GM23338 (cell line): ENCODE data around the gene GPR162. TPM values are rescaled to one million over a fixed set of nuclear protein-coding genes. Genes with fewer than 3 reads are reported as not detected.

Source experiments
- ATAC-seq: fragments of 200-7000 bp; cut with Tn5 transposase; 3 replicates; pipeline ENCODE4 v1.9.1; 2020
- DNase-seq: peaks from one replicate; pipeline ENCODE4 v3.0.0-alpha.2; 2015; ENCODE audit warnings: low spot score
- H2AFZ ChIP-seq: fragments of 200-600 bp; sonication (generic); 2 replicates; pipeline ENCODE4 v1.8.0; 2016; ENCODE audit warnings: antibody characterized with exemption, mild to moderate bottlenecking, moderate library complexity
- H3F3A ChIP-seq: fragments of 200-600 bp; sonication (generic); replicated peaks from 2 replicates; pipeline ENCODE4 v1.8.0; 2017; ENCODE audit warnings: antibody characterized with exemption, mixed run types, low read depth
- H3K27ac ChIP-seq: fragments of 200-600 bp; sonication (generic); 2 replicates; pipeline ENCODE4 v1.6.1; 2016; ENCODE audit warnings: low read depth
- H3K27me3 ChIP-seq: fragments of 200-600 bp; sonication (generic); 2 replicates; pipeline ENCODE4 v1.8.0; 2016; ENCODE audit warnings: mild to moderate bottlenecking, mixed run types, moderate library complexity; ENCODE audit not compliant: insufficient read depth
- H3K36me3 ChIP-seq: fragments of 200-600 bp; sonication (generic); 2 replicates; pipeline ENCODE4 v1.8.0; 2016; ENCODE audit warnings: mild to moderate bottlenecking; ENCODE audit not compliant: insufficient read depth
- H3K4me1 ChIP-seq: fragments of 200-600 bp; sonication (generic); 2 replicates; pipeline ENCODE4 v1.8.0; 2016; ENCODE audit warnings: mild to moderate bottlenecking, moderate library complexity; ENCODE audit not compliant: insufficient read depth
- H3K4me2 ChIP-seq: fragments of 200-600 bp; sonication (generic); 2 replicates; pipeline ENCODE4 v1.7.1; 2017; ENCODE audit warnings: mixed run types
- H3K4me3 ChIP-seq: fragments of 200-600 bp; sonication (generic); 2 replicates; pipeline ENCODE4 v1.6.1; 2016; ENCODE audit warnings: mixed run types
- H3K79me2 ChIP-seq: fragments of 200-600 bp; sonication (generic); replicated peaks from 2 replicates; pipeline ENCODE4 v1.8.0; 2017; ENCODE audit warnings: mild to moderate bottlenecking; ENCODE audit not compliant: insufficient read depth
- H3K9me2 ChIP-seq: fragments of 200-600 bp; sonication (generic); 2 replicates; pipeline ENCODE4 v1.8.0; 2017; ENCODE audit not compliant: insufficient read depth
- H4K20me1 ChIP-seq: fragments of 200-600 bp; sonication (generic); replicated peaks from 2 replicates; pipeline ENCODE4 v1.8.0; 2017; ENCODE audit warnings: mild to moderate bottlenecking; ENCODE audit not compliant: insufficient read depth
- H3K27ac Mint-ChIP-seq: 2 replicates; pipeline ENCODE4 v1.8.0; 2020; ENCODE audit warnings: inconsistent platforms, mild to moderate bottlenecking, moderate library complexity, mixed read lengths
- H3K27me3 Mint-ChIP-seq: 3 replicates; pipeline ENCODE4 v1.8.0; 2022; ENCODE audit warnings: low read depth, mild to moderate bottlenecking, moderate library complexity, mixed read lengths, inconsistent platforms; ENCODE audit not compliant: insufficient read depth, poor library complexity
- H3K36me3 Mint-ChIP-seq: 3 replicates; pipeline ENCODE4 v1.8.0; 2021; ENCODE audit warnings: low read depth, mild to moderate bottlenecking, inconsistent platforms, moderate library complexity, mixed read lengths
- H3K4me1 Mint-ChIP-seq: 3 replicates; pipeline ENCODE4 v1.8.0; 2020; ENCODE audit warnings: mild to moderate bottlenecking, inconsistent platforms, mixed read lengths
- H3K4me3 Mint-ChIP-seq: 3 replicates; pipeline ENCODE4 v1.8.0; 2021; ENCODE audit warnings: moderate library complexity, mild to moderate bottlenecking, inconsistent platforms, mixed read lengths
- H3K9me3 Mint-ChIP-seq: 3 replicates; pipeline ENCODE4 v1.8.0; 2020; ENCODE audit warnings: moderate library complexity, mild to moderate bottlenecking, inconsistent platforms, mixed read lengths
- EZH2 ChIP-seq: fragments of 200-600 bp; sonication (generic); IDR thresholded peaks from one replicate; pipeline ENCODE4 v1.8.0; 2017; ENCODE audit warnings: antibody characterized with exemption, mild to moderate bottlenecking, low read depth; ENCODE audit not compliant: unreplicated experiment
- NANOG ChIP-seq: IDR thresholded peaks from 2 replicates; pipeline ENCODE4 v1.6.1; 2016; ENCODE audit warnings: antibody characterized with exemption, borderline replicate concordance
- POLR2AphosphoS5 ChIP-seq: IDR thresholded peaks from 2 replicates; pipeline ENCODE4 v1.6.1; 2016; ENCODE audit warnings: antibody characterized with exemption, low read depth
- REST ChIP-seq: IDR thresholded peaks from one replicate; pipeline ENCODE4 v1.6.1; 2018; ENCODE audit warnings: antibody characterized with exemption; ENCODE audit not compliant: unreplicated experiment
- ZNF331 ChIP-seq: fragments of 250-450 bp; sonication (Bioruptor Pico); IDR thresholded peaks from 2 replicates; pipeline ENCODE4 v1.5.0; 2020; ENCODE audit warnings: low read depth, mild to moderate bottlenecking, moderate library complexity
- ZNF462 ChIP-seq: fragments of 250-450 bp; sonication (Bioruptor Pico); IDR thresholded peaks from 2 replicates; pipeline ENCODE4 v1.5.0; 2020; ENCODE audit warnings: mild to moderate bottlenecking, moderate library complexity
- polyA plus RNA-seq: library from polyadenylated mRNA; unstranded; fragments of >200 nt; fragmentation: Nextera tagmentation; extraction: Ambion mirVana; gene quantifications from 2 replicates; pipeline ENCODE4 v1.2.1, GENCODE V29; 2016
- total RNA-seq: library from RNA; depleted of rRNA; stranded (reverse); fragments of >200 nt; shearing (Covaris generic); gene quantifications from 2 replicates; pipeline ENCODE4 v1.2.3, GENCODE V29; 2014
- TF ChIP-seq, protein P1 (sequence below), 2 experiments: fragments of 200-600 bp in 1 of 2; sonication (generic) in 1 of 2; conservative IDR thresholded peaks; 2 replicates each; pipeline versions ENCODE4 v1.5.1 to v1.6.1; 2016 to 2017; ENCODE audit warnings: antibody characterized with exemption in 2 of 2, low read depth in 2 of 2, mild to moderate bottlenecking in 2 of 2, moderate library complexity in 1 of 2

GPR162 gene
- total and polyA plus RNA-seq, 2 experiments from 2014 or later = 4.7 to 5.0 TPM

GRCh38 chr12:6850796-6851152 is 29.2 kb downstream of the GPR162 start (continued):
- no peak for TF ChIP-seq ZNF462 (CRISPR knock-in tag)
- no peak for TF ChIP-seq ZNF331 (CRISPR knock-in tag)

DNA sequence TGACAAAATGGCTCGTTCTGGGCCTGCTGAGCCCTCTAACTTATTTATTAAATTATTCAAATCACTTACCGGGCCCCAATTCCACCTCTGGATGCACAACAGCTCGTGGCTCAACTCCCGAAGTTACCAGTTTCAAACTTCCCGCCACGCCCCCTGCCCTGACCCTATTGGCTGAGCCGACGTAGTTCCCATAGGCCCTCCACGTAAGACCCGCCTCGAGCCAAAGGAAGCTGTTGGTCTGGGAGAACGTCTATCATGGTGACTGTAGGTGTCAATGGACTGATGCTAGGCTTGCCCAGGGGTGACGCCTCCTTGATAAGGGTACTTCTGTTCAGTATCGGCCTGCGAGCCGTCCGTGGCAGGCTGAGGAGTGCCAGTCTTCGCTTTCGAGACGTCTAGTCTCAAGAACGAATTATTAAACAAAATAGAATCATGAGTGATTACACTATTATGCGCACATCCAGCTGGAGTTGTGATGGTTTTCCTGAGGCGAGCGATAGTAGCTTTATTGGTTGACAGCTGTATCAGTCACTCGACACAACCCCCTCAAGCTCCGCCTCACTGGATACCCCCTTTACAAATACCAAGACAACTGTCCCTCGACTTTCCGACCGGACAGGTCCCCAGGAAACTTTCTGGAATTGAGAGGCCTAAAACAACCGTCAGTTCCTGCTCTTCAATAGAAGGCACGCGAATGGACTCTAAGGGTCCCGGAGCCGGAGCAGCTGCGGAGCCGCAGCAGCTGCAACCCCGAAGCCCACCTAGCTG is 29.7 kb downstream of the GPR162 start, which contains the start of gene CDCA3:
CDCA3 (minus strand) TSS at position 134 of the 768 bp plus-strand sequence. CDS start 334 bp downstream, outside the sequence.
- peak; percentile 77 for ATAC-seq
- TF ChIP-seq ZNF331 (CRISPR knock-in tag) (no peak), REST (no peak), EZH2 (no peak), POLR2AphosphoS5 (peak; percentile 69), NANOG (no peak)
- TF ChIP-seq, protein P1, sequence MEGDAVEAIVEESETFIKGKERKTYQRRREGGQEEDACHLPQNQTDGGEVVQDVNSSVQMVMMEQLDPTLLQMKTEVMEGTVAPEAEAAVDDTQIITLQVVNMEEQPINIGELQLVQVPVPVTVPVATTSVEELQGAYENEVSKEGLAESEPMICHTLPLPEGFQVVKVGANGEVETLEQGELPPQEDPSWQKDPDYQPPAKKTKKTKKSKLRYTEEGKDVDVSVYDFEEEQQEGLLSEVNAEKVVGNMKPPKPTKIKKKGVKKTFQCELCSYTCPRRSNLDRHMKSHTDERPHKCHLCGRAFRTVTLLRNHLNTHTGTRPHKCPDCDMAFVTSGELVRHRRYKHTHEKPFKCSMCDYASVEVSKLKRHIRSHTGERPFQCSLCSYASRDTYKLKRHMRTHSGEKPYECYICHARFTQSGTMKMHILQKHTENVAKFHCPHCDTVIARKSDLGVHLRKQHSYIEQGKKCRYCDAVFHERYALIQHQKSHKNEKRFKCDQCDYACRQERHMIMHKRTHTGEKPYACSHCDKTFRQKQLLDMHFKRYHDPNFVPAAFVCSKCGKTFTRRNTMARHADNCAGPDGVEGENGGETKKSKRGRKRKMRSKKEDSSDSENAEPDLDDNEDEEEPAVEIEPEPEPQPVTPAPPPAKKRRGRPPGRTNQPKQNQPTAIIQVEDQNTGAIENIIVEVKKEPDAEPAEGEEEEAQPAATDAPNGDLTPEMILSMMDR (conservative IDR thresholded peaks at IDR 0.05; ENCODE audit: low read depth in 2 of 2) = no peak

More for the DNA sequence above, 29.7 kb downstream of the GPR162 start, which contains the start of gene CDCA3:
- peak within 1 kb of the TSS; percentile 78 for H3K4me2 ChIP-seq
- peaks cover 15% of the 10 kb centered on the region for H3K4me1 Mint-ChIP-seq
- peaks cover 4% of the 10 kb centered on the region; the same call in 1 of the 2 replicates for H4K20me1 ChIP-seq
- H3K9me2 ChIP-seq = no peaks in the 10 kb centered on the region
- no peaks in the 10 kb centered on the region for H3K27me3 ChIP-seq
- peaks cover 30% of the 10 kb centered on the region for H3K27me3 Mint-ChIP-seq
- H3F3A ChIP-seq = peaks cover 14% of the 10 kb centered on the region; the same call in 1 of the 2 replicates
- peak within 1 kb of the TSS; percentile 99 for H3K27ac Mint-ChIP-seq
- peaks cover 49% of the 10 kb centered on the region for H3K36me3 Mint-ChIP-seq
- H3K4me3 Mint-ChIP-seq = peak within 1 kb of the TSS; percentile 95
- H3K9me3 Mint-ChIP-seq = no peaks in the 10 kb centered on the region
- H3K79me2 ChIP-seq = peaks cover 41% of the 10 kb centered on the region
- peak within 1 kb of the TSS; percentile 69 for H2AFZ ChIP-seq
- peak within 1 kb of the TSS; percentile 80 for H3K4me3 ChIP-seq
- peaks cover 26% of the 10 kb centered on the region for H3K36me3 ChIP-seq
- peak; percentile 100 for DNase-seq
- H3K4me1 ChIP-seq = peaks cover 19% of the 10 kb centered on the region
- H3K27ac ChIP-seq = peak within 1 kb of the TSS; percentile 20; the same call in 1 of the 2 replicates
